ENCODE measurements around the gene ACTL6B.
"Not testable (repeated sequence)": the region's sequence is repeated elsewhere in the genome, so short reads cannot be mapped to it uniquely, and the experiment has no call there.

The ACTL6B gene

DNA sequence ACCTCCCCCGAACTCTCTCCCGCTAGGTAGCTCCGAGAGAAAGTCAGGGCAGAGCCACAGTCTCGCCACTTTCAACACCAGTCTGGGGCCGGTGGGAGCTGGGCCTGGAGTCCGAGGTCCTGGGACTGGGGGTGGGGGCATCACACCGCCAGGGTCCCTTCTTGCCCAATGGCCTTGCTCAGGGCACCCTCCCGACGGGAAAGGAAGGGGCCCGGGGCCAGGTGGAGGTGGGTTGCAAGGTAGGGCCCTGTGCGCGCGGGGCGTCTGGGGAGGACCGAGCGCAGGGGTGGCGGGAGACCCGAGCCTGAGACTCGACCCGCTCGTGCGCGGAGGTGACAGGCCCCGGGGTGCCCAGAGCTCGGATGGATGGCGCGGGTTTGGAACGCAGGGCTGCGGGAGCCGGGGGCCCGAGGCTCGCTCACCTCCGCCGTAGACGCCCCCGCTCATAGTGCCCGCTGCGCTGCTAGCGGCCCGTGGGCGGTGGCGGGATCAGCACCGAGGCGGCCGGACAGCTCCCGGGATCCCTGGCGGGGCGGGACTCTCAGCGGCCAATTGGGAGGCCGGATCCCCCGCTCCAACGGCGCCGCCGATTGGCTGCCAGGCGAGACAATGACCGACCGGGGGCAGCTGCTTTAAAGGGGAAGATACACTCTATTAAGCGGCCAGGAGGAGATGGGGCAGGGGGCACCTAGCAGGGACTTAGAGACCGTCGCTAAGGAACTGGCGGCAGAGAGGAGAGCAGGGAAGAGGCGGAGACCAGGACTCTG is at the start of gene ACTL6B:
Gene ACTL6B (minus strand): TSS at position 541 of the 767 bp plus-strand sequence. CDS start 94 bp downstream, at position 447.
- DNase-seq: peak; percentile 40

GRCh38 chr7:100705320-100705752 is 49.1 kb upstream of the ACTL6B start:
- peak; percentile 57 for DNase-seq

GRCh38 chr7:100701089-100701488 is 44.8 kb upstream of the ACTL6B start:
- DNase-seq: not testable (repeated sequence)

GRCh38 chr7:100699018-100699417 is 42.8 kb upstream of the ACTL6B start:
- DNase-seq: no peak

DNA sequence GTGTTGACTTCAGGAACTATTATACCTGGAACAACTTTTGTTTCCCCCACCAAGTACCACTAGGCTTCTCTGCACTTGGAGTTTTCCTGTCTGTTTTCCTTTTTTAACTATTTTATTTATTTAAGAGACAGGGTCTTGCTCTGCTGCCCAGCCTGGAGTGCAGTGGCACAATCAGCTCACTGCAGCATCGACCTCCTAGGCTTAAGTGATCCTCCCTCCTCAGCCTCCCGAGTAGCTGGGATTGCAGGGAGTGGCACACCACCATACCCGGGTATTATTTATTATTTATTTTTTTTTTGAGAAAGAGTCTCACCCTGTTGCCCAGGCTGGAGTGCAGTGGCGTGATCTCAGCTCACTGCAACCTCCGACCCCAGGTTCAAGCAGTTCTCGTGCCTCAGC is 39.9 kb upstream of the ACTL6B start:
- no peak for DNase-seq

DNA sequence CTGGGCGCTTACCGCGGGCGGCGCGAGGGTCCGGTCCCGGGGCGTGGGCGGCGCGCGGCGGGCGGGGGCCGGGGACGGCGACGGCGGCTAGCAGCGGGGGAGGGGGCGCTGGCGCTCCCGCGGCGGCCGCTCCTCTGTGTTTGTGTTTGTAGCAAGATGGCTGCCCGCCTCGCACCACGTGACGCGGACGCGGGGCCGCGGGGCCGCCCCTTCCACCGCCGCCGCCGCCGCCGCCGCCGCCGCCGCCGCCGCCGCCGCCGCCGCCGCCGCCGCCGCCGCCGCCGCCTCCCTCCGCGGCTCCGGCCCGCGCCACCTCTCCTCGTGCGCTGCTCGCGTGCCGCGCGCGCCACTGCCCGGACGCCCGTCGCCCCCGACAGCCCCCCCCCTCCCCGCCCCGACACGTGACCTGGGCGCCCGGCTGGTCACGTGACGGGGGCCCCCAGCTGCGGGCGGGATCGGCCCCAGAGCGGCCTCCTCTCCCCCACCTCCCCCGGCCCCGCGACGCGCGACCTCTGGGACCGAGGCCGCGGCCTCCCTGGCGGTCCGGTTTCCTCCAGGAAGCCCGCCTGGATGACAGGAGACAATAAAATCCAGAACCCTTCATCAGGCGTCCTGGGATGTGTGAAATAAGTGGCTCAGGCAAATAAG is 38.0 kb upstream of the ACTL6B start, which contains the start of gene GIGYF1:
Gene GIGYF1 (minus strand): TSS at position 153 of the 648 bp plus-strand sequence. CDS start 6,012 bp downstream, outside the sequence.
- DNase-seq: peak; percentile 61

DNA sequence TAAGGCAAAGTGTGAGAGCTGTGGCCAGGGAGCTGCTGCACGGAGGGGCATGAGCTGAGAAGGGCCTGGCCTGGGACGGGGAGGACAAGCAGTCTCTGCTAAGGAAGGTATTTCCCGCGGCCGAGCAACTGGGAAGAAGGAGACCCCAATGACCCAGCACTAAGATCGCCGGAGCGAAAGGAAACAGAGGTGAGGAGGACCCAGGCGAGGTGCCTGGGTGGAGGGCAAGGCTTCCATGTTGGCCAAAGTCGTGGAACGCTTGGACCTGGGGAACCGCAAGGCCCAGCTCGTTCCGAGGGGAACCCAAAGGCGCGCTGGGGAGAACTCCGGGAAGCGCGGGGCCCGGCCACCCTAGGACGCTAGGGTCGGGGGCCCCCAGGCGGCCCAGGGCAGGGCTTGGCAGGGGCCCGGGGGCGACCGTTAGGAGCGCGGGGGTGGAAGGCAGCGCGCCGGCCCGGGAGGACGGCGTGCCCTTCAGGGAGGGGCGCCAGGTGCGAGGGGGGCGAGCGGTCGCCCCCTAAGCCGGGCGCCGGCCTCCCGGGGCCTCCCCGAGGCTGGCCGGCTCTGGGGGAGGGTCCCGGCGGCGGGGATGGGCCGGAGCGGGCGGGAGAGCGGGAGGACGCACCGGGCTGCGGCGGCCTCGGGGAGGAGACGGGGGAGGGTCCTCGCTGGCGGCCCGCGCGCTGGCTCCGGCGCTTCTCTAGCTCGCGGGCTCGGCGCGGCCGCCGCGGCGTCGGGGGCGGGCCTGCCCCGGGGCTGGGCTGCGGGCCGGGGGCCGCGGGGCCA is 37.3 kb upstream of the ACTL6B start:
- DNase-seq: no peak

DNA sequence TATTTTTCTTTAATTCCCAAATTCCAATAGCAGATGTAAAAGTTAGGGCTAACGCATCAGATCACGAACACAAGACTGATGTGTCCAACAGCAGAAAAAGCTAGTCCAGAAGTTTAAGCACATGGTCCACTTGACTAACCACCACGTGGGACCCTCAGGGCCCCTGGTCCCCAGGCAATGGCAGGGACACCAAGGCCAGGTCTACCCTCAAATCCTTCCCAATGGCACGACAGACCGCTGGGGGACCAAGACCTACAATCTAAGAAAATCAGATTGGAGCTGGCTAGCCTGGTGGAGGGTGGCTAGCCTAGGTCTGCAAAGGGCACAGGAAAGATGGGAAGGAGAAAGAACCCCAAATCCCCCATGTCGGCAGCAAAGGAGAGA is 36.3 kb upstream of the ACTL6B start:
- DNase-seq: no peak

DNA sequence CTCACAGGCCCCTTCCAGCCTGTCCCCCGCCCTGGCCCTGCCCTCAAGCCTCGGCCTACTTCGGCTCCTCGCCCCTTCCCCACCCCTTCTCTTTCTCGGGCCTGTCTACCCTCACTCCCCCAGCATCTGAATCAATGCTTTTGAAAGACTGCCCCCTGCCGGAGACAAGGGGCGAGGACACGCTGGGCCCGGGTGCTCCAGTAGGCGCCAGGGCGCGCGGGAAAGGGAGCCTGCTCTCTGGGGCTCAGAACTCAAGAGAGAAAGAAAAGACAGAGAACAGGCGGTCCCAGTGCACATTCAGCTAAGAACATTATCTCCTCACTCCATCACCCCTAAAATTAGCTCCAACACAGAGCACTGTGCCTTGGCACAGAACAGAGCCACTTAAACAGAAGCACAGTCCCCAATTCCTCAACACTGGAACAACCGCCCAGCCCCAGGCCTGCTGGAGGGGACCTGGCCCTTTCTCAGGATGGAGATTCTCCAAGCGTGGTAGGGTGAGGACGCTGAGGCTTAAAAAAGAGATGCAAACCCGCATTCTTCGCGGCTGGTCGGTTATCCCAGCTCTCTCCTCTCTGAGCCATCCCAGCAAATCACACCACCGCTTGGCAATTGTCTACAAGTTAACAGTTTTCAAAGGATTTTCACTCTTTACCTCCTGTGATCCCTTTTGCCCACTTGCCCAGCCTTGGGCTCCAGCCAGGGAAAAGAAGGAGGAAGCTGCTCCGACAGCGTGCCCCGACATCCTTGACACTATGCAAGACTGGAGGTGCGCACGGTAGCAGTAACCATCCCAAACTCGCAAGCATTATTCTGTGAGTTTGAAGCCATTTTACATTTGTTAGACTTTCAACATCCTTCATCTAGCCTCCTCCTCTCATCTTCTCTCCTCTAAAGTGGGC is 35.7 kb upstream of the ACTL6B start:
- peak; percentile 71 for DNase-seq

- no peak for DNase-seq
These were observed 33.2 kb upstream of the ACTL6B start for GRCh38 chr7:100689230-100690135.

DNA sequence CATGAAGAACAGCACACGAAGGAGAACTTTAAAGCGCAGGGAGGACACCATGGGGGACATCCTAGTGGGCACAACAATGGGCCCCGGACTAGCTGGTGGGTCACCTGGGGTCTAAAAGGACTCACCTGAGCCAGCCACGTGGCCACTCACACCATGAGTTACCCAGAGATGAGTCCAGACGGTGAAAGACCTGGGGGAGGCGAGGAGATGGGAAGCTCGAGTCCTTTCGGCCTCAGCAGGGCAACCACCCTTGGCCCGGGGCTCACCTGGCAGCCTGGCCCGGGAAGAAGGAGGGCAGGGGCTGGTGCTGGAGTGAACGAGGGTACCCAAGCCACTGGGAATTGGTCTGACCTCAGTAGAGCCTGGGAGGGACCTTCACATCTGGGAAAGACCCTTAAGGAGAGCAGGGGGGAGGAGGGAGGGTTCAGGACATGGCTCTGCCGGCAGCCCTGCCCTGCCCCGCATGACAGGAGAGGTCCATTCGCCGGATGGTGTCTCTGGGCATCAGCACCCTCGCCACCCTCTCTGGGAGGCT is 32.1 kb upstream of the ACTL6B start:
- DNase-seq: no peak

GRCh38 chr7:100687751-100688300 is 31.6 kb upstream of the ACTL6B start:
- no peak for DNase-seq

- DNase-seq: no peak
These were observed 31.0 kb upstream of the ACTL6B start for GRCh38 chr7:100687261-100687660.

GRCh38 chr7:100686822-100687211 is 30.6 kb upstream of the ACTL6B start:
- DNase-seq: no peak

GRCh38 chr7:100686201-100686821 is 30.1 kb upstream of the ACTL6B start:
- DNase-seq: no peak

DNA sequence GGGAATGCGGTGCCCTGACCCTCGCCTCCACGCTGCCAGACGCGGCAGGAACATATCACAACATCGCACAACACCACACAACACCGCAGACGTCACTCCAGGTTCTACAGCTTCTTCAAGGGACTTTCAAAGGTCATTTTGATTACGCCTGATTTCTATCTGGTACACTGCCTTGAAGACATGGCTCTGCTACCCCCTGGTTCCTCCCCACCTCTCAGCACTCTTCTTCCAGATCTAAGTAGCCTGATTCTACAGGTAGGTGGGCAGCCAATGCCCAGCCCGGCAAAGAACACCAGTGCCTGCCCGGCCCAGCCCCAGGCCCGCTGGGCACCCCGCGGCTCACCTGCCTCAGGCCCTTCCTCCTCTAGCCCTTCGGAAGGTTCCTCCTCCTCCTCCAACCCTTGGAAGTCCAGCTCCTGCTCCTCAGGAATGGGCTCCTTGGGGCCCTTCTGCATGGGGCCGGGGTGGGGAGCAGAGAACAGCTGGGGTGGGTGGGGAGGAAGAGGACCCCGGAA is 29.4 kb upstream of the ACTL6B start:
- DNase-seq: no peak

DNA sequence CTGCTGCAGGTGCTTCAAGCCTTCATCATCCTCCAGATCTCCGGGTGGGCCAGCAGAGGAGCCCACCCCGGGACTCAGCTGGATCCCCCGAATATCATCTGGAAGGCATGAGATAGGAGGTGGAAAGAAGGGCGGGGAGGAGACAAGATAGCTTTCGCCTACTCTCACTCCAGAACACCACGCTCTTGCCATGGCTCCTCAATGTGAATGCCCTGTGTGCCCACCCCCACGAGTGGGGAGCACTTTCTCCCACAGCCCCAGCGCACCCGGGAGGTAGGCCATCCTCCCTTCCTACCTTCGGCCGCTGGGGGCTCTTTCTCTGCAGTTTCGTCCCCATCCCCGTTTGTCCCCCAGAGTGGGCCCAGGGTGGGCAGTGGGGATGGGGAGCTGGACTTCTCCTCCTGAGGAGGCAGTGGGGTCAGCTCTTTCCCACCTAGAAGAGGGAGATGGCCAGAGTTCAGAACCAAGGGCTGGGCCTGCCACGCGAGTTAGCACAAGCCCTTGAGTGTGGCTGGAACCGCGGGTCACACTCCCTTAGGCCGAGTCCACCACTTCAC is 28.9 kb upstream of the ACTL6B start:
- DNase-seq: no peak

DNA sequence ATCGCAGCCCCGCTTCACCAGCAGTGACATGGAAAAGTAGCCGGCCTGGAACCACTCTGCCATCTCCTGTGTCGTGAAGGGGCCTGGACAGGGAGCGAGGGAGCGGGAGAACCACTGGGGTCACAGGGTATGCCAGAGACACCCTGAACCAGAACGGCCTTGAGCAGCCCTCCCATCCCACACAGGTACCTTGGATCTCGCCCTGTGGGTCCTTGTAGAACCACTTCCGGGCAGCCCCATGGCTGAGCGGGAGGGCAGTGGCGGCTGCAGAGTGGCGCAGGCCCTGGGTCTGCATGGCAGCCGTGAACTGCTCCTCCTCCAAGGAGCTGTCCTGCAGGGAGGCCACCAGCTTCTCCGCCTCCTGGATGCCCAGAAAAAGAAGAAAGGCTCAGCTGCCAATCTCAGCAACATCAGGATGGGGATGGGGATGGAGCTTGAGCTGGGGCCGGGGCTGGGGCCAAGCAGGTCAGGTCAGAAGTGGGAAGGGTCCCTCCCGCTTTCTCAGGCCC is 28.3 kb upstream of the ACTL6B start:
- DNase-seq: no peak

Data from inflammatory macrophage treated with lipopolysaccharide for 4 hours (primary cell).